Loucy (cell line): Measurements from ENCODE around the gene EIF1.

Experiments
- H2AFZ ChIP-seq: fragments of 200-600 bp; sonication (generic); 2 replicates; pipeline ENCODE4 v1.6.0; 2016; ENCODE audit warnings: antibody characterized with exemption, mild to moderate bottlenecking, low read length, moderate library complexity
- H3F3A ChIP-seq: fragments of 200-600 bp; 2 replicates; pipeline ENCODE4 v1.6.0; 2016; ENCODE audit warnings: antibody characterized with exemption, low read depth, mild to moderate bottlenecking
- H3K27me3 ChIP-seq: fragments of 200-600 bp; sonication (generic); 2 replicates; pipeline ENCODE4 v1.6.1; 2014; ENCODE audit warnings: low read length, mild to moderate bottlenecking; ENCODE audit not compliant: insufficient read depth, poor library complexity, severe bottlenecking
- H3K36me3 ChIP-seq: fragments of 200-600 bp; sonication (generic); 2 replicates; pipeline ENCODE4 v1.6.1; 2016; ENCODE audit warnings: low read length; ENCODE audit not compliant: insufficient read depth
- H3K4me1 ChIP-seq: fragments of 200-600 bp; sonication (generic); 2 replicates; pipeline ENCODE4 v1.5.1; 2014; ENCODE audit warnings: low read length, mild to moderate bottlenecking; ENCODE audit not compliant: insufficient read depth, poor library complexity, severe bottlenecking
- H3K4me2 ChIP-seq: fragments of 200-600 bp; sonication (generic); 2 replicates; pipeline ENCODE4 v1.6.0; 2014; ENCODE audit warnings: antibody characterized with exemption, low read length, low read depth, mild to moderate bottlenecking; ENCODE audit not compliant: poor library complexity, severe bottlenecking
- H3K4me3 ChIP-seq: fragments of 200-600 bp; sonication (generic); 2 replicates; pipeline ENCODE4 v1.5.1; 2014; ENCODE audit warnings: low read length, mild to moderate bottlenecking, mixed read lengths; ENCODE audit not compliant: poor library complexity, severe bottlenecking
- H3K79me2 ChIP-seq: fragments of 200-600 bp; sonication (generic); 2 replicates; pipeline ENCODE4 v1.6.1; 2014; ENCODE audit warnings: low read length; ENCODE audit not compliant: insufficient read depth
- H3K9ac ChIP-seq: fragments of 200-600 bp; sonication (generic); 2 replicates; pipeline ENCODE4 v1.6.0; 2014; ENCODE audit warnings: mild to moderate bottlenecking, low read depth, low read length, moderate library complexity; ENCODE audit not compliant: poor library complexity, severe bottlenecking
- H3K9me2 ChIP-seq: fragments of 200-600 bp; sonication (generic); replicated peaks from 2 replicates; pipeline ENCODE4 v1.6.1; 2016; ENCODE audit warnings: low read depth, low read length, mixed read lengths
- H3K9me3 ChIP-seq: fragments of 200-600 bp; sonication (generic); 2 replicates; pipeline ENCODE4 v1.6.1; 2014; ENCODE audit warnings: mild to moderate bottlenecking, antibody characterized with exemption, low read length, low read depth; ENCODE audit not compliant: insufficient read depth
- H4K20me1 ChIP-seq: fragments of 200-600 bp; sonication (generic); 2 replicates; pipeline ENCODE4 v1.6.0; 2014; ENCODE audit warnings: antibody characterized with exemption, low read length, mild to moderate bottlenecking; ENCODE audit not compliant: insufficient read depth, poor library complexity, severe bottlenecking
- EZH2phosphoT487 ChIP-seq: fragments of 200-600 bp; IDR thresholded peaks from 2 replicates; pipeline ENCODE4 v1.6.1; 2018; ENCODE audit warnings: antibody characterized with exemption, mild to moderate bottlenecking, moderate library complexity, borderline replicate concordance
- TF ChIP-seq, protein P1 (sequence below): fragments of 200-600 bp; sonication (generic); conservative IDR thresholded peaks from 2 replicates; pipeline ENCODE4 v1.5.1; 2014; ENCODE audit warnings: mild to moderate bottlenecking, antibody characterized with exemption, low read length

EIF1 gene

DNA sequence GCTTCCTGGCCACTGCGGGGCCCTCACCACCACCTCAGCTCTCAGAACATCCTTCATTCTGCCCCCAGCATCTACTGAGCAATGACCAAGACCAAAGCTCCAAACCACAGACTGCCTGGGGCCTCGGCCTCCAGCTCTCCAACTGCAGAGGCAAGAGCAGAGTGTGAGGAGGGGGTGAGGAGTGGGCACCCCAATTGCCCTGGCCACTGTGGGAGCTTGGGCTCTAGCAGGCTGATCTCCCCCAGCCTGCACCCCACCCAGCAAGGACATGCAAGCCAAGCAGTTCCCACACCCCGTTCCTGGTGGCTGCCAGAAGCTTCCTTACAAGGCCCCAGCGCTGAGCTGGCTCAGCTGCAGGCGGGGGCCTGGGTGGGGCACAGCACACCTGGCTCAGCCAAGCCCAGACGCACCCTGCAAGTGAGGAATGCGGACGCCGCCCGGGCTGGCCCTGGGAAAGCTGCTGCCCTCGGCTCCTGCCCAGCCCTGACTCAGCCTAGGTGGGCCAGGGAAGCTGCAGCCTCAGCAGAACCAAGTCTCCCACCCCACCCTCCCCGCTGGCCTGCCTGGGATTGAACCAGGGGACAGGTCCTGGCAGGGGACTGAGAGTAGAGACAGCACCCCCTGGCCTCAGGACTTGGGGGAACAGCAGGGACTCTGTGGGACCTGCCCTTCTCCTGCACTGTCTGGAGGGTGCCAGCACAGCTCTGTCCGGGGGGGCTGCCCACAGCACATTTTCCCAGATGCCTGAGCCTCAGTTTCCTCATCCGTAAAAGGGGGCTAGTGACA lies 34.6 kb upstream of the EIF1 start:
- H3K4me2 ChIP-seq: no peak overlapping the region
- H3K4me1 ChIP-seq: no peaks in the 10 kb centered on the region
- no peaks in the 10 kb centered on the region for H3K79me2 ChIP-seq
- H3K4me3 ChIP-seq: no peak overlapping the region
- H4K20me1 ChIP-seq: no peaks in the 10 kb centered on the region
- TF ChIP-seq, protein P1, sequence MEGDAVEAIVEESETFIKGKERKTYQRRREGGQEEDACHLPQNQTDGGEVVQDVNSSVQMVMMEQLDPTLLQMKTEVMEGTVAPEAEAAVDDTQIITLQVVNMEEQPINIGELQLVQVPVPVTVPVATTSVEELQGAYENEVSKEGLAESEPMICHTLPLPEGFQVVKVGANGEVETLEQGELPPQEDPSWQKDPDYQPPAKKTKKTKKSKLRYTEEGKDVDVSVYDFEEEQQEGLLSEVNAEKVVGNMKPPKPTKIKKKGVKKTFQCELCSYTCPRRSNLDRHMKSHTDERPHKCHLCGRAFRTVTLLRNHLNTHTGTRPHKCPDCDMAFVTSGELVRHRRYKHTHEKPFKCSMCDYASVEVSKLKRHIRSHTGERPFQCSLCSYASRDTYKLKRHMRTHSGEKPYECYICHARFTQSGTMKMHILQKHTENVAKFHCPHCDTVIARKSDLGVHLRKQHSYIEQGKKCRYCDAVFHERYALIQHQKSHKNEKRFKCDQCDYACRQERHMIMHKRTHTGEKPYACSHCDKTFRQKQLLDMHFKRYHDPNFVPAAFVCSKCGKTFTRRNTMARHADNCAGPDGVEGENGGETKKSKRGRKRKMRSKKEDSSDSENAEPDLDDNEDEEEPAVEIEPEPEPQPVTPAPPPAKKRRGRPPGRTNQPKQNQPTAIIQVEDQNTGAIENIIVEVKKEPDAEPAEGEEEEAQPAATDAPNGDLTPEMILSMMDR: no peak
- H3K9ac ChIP-seq: no peak overlapping the region
- no peak overlapping the region for H2AFZ ChIP-seq
- H3K36me3 ChIP-seq: no peaks in the 10 kb centered on the region
- no peaks in the 10 kb centered on the region for H3K27me3 ChIP-seq
- H3K9me2 ChIP-seq: no peaks in the 10 kb centered on the region
- H3K9me3 ChIP-seq: no peaks in the 10 kb centered on the region
- H3F3A ChIP-seq: no peaks in the 10 kb centered on the region

DNA sequence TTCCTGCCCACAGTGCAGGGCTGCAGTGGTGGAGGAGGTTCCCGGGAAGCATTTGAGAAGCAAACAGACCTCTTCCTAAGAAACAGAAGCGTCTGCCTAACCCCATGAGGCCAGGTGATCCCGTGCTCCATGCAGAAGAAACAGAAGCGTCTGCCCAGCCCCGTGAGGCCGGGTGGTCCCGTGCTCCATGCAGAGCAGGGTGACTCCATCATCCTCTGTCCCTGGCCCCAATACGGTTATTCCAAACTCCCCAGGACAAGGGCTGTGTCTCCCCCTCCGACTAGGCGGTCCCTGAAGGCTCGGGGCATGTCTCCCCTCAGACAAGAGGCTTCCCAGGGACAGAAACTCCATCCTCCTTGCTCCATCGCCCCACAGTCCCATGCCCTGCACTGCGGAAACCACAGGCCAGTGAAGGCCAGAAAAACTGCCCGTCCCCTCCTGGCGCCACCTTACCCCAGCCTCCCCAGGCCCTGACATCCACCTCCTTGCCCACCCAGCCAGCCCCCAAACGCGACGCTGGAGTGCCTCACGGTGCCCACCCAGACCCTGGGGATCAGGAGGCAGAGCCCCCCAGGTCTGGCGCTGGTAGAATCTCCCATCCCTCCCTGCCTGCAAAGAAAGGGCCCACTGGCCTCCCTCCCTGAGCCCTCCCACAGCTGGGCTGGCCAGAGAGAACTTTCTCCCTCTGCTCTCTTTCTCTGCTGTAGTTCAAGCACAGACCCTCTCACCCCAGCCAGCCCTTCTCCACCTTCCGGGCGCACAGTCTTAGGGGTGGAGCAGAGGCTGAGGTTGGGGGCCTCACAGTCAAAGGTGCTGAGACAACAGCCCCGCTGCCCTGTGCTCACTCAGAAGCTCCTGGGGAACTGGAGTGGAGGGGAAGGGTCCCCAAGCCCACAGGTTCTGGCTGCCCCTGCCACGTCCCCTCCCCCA lies 33.7 kb upstream of the EIF1 start:
- Histone ChIP-seq H2AFZ (no peak overlapping the region), H3K27me3 (no peaks in the 10 kb centered on the region), H3K9me2 (no peaks in the 10 kb centered on the region)

DNA sequence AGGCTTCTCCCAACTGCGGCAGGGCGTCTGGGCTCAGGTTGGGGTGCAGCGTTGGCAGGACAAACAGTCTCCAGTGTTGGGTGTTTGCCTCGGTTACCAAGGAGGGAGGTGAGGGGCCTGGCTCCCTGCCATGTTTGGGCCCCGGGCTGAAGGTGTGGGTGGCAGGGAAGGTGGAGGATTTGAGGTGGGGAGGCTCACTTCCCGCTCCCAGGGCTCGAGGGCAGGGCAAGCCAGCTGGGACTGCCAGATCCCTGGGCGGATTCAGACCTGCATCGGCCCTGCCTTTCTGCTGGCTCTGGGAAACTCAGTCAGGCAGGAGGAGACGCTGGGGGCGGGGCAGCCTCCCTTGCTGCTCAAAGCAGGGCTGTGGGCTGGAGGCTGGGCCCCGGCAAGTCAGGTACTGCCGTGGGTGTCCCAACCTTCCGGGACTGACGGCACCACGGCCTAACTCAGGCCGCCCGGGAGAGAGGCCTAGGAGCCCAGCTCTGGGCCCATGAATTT lies 33.0 kb upstream of the EIF1 start:
- no peak overlapping the region for H2AFZ ChIP-seq
- H3K79me2 ChIP-seq: no peaks in the 10 kb centered on the region

More for the DNA sequence above, 33.7 kb upstream of the EIF1 start:
- no peak overlapping the region for H3K9ac ChIP-seq
- no peaks in the 10 kb centered on the region for H3K79me2 ChIP-seq
- TF ChIP-seq EZH2phosphoT487: no peak
- TF ChIP-seq, protein P1: no peak
- H3K36me3 ChIP-seq: no peaks in the 10 kb centered on the region
- H3K4me3 ChIP-seq: no peak overlapping the region
- no peaks in the 10 kb centered on the region for H4K20me1 ChIP-seq
- H3K4me2 ChIP-seq: no peak overlapping the region
- H3K4me1 ChIP-seq: no peaks in the 10 kb centered on the region
- no peaks in the 10 kb centered on the region for H3K9me3 ChIP-seq
- no peaks in the 10 kb centered on the region for H3F3A ChIP-seq

More for the DNA sequence above, 33.0 kb upstream of the EIF1 start:
- Histone ChIP-seq H3K4me2 (no peak overlapping the region), H3K4me3 (no peak overlapping the region), H3K4me1 (no peaks in the 10 kb centered on the region), H3K9me2 (no peaks in the 10 kb centered on the region), H4K20me1 (no peaks in the 10 kb centered on the region), H3F3A (no peaks in the 10 kb centered on the region), H3K27me3 (no peaks in the 10 kb centered on the region), H3K36me3 (no peaks in the 10 kb centered on the region), H3K9ac (no peak overlapping the region), H3K9me3 (no peaks in the 10 kb centered on the region)
- TF ChIP-seq, protein P1: no peak
- no peak for TF ChIP-seq EZH2phosphoT487
